Measurements from ENCODE around the gene XIRP2.
A peak's percentile ranks its signal among the peaks of the same experiment; 100 is the strongest.

Gene XIRP2

DNA sequence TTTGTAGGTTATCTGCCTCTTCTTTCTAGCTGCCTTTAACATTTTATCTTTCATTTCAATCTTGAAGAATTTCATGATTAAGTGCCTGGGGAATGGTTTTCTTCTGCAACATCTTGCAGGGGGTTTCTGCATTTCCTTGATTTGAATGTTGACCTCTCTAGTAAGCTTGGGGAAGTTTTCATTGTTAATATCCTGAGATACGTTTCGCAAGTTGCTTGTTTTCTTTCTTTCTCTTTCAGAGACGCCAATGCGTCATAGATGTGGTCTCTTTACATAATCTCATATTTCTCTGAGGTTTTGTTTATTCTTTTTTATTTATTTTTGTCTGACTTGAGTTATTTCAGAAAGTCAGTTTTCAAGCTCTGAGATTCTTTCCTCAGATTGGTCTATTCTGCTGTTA, 225.7 kb downstream of the XIRP2 start:
- Histone ChIP-seq H3K4me3 (ENCODE audit: low read depth, low read length) (no peak overlapping the region), H3K27me3 (replicated peaks) (no peaks in the 10 kb centered on the region), H3K36me3 (replicated peaks) (no peaks in the 10 kb centered on the region), H3K27ac (peak overlapping the region; percentile 43)
- no peak for TF ChIP-seq CTCF (IDR thresholded peaks at IDR 0.05; ENCODE audit: low read depth, low read length, missing control alignments)
- in situ Hi-C loops (cut with HindIII; ENCODE audit: low pct_ligation_motif_present, low sequenced_read_pairs), result no loop called here
- DNase-seq, result peak; percentile 55

DNA sequence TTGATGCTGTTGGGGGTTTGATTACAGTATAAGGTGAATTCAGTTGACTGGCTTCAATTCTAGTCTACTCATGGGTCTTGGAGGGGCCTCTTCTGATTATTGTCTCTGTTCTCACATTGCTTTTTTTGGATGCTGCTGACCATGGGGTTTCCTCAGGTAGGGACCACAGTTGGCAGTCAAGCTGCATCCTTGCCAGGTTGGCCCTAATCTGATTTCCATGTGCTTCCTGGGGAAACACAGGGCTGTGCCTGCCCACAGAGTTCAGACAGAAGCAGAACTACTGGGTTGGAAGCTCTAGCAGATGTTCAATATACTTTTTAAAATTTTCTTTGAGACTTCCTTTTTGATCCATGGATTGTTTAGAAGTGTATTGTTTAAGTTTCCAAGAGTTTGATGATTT, 227.3 kb downstream of the XIRP2 start:
- DNase-seq, result no peak
- Histone ChIP-seq H3K36me3 (replicated peaks) (no peaks in the 10 kb centered on the region), H3K27me3 (replicated peaks) (no peaks in the 10 kb centered on the region), H3K27ac (no peak overlapping the region), H3K4me3 (ENCODE audit: low read depth, low read length) (no peak overlapping the region)
- in situ Hi-C loops (cut with HindIII; ENCODE audit: low pct_ligation_motif_present, low sequenced_read_pairs), result no loop called here
- TF ChIP-seq CTCF (IDR thresholded peaks at IDR 0.05; ENCODE audit: low read depth, low read length, missing control alignments), result no peak

GRCh38 chr2:167122389-167122788, 234.1 kb downstream of the XIRP2 start:
- Histone ChIP-seq H3K4me3 (ENCODE audit: low read depth, low read length) (no peak overlapping the region), H3K27me3 (replicated peaks) (no peaks in the 10 kb centered on the region), H3K27ac (no peak overlapping the region), H3K36me3 (replicated peaks) (no peaks in the 10 kb centered on the region)
- no peak for TF ChIP-seq CTCF (IDR thresholded peaks at IDR 0.05; ENCODE audit: low read depth, low read length, missing control alignments)
- in situ Hi-C loops (cut with HindIII; ENCODE audit: low pct_ligation_motif_present, low sequenced_read_pairs), result no loop called here
- DNase-seq, result no peak

DNA sequence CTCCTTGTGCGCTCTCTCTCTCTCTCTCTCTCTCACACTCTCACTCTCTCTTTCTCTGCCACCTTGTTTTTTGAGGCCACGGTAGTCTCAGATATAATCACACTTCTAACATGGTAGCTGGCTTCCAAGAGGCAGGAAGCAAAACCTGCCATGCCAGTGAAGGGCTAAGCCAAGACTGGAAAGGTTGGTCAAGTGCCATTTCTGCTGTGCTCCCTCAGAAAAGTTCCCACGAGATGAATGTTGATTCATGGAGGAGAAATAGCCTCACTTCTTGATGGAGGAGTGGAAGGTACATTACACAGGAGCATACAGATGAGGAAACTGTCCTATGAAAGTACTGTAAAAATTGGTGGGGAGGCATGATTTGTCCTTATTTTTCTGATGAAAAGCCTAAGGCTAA, 237.9 kb downstream of the XIRP2 start:
- Histone ChIP-seq H3K4me3 (ENCODE audit: low read depth, low read length) (no peak overlapping the region), H3K27ac (no peak overlapping the region), H3K36me3 (replicated peaks) (no peaks in the 10 kb centered on the region), H3K27me3 (replicated peaks) (no peaks in the 10 kb centered on the region)
- no peak for DNase-seq
- in situ Hi-C loops (cut with HindIII; ENCODE audit: low pct_ligation_motif_present, low sequenced_read_pairs), result no loop called here
- TF ChIP-seq CTCF (IDR thresholded peaks at IDR 0.05; ENCODE audit: low read depth, low read length, missing control alignments), result no peak

- H3K27ac ChIP-seq, result no peak overlapping the region
- no peak overlapping the region for H3K4me3 ChIP-seq (ENCODE audit: low read depth, low read length)
- no peaks in the 10 kb centered on the region for H3K27me3 ChIP-seq (replicated peaks)
- peak; percentile 44 for DNase-seq
- H3K36me3 ChIP-seq (replicated peaks), result no peaks in the 10 kb centered on the region
- TF ChIP-seq CTCF (IDR thresholded peaks at IDR 0.05; ENCODE audit: low read depth, low read length, missing control alignments), result peak; percentile 50
- in situ Hi-C loops (cut with HindIII; ENCODE audit: low pct_ligation_motif_present, low sequenced_read_pairs), result no loop called here
These were observed 238.9 kb downstream of the XIRP2 start for GRCh38 chr2:167127135-167127534.

DNA sequence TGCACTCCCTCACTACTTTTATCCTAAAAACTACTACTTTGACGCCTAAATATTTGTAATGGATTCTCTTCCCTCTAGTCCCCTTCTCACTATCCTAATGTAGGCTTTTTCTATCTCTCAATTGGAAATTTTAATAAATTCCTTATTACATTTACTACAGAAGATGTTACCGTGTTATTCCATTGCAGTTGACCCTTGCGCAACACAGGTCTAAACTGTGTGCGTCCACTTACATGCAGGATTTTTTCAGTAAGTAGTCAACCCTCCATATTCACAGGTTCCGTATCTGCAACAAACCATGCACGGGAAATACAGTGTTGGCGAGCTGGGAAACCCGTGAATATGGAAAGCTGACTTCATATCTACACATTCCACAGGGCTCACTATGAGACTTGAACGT, 239.8 kb downstream of the XIRP2 start:
- TF ChIP-seq CTCF (IDR thresholded peaks at IDR 0.05; ENCODE audit: low read depth, low read length, missing control alignments), result no peak
- DNase-seq, result no peak
- Histone ChIP-seq H3K36me3 (replicated peaks) (no peaks in the 10 kb centered on the region), H3K27me3 (replicated peaks) (no peaks in the 10 kb centered on the region), H3K27ac (no peak overlapping the region), H3K4me3 (ENCODE audit: low read depth, low read length) (no peak overlapping the region)
- in situ Hi-C loops (cut with HindIII; ENCODE audit: low pct_ligation_motif_present, low sequenced_read_pairs), result no loop called here

Data from brain microvascular endothelial cell (primary cell).